ENCODE measurements around the gene CRHR1. TPM values are rescaled to one million over a fixed set of nuclear protein-coding genes. Genes with fewer than 3 reads are reported as not detected.
A peak's percentile ranks its signal among the peaks of the same experiment; 100 is the strongest.

CRHR1 gene
- total RNA-seq, 6 donors from 2014 or later: not detected

DNA sequence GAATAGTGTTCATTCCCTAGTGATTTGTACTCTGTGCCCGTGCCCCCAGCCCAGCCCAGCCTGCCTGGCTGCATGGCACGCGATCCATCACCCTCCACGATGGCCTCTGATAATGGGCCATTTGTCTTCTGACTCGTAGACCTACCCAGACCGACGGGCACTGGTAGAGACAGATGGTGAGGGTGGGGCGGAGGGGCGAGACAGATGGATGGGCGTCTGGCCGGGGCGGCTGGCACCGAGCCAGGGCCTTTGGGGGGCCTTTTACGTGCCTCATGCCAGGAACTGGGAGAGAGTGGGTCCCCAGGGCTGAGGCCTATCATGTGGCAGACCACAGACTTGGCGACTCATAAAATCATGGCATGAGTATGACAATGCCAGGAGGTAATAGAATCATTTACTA, 25.4 kb downstream of the CRHR1 start:
- DNase-seq (peak in 1 of 2 donors; percentile 74), ATAC-seq (ENCODE audit: low FRiP score in 2 of 2) (no peak)
- H3K9me3 ChIP-seq: no peaks in the 10 kb centered on the region
- no peak for TF ChIP-seq POLR2AphosphoS5 (IDR thresholded peaks at IDR 0.05)
- TF ChIP-seq POLR2A (IDR thresholded peaks at IDR 0.05): no peak
- TF ChIP-seq EP300 (IDR thresholded peaks at IDR 0.05): no peak
- TF ChIP-seq, protein P1, sequence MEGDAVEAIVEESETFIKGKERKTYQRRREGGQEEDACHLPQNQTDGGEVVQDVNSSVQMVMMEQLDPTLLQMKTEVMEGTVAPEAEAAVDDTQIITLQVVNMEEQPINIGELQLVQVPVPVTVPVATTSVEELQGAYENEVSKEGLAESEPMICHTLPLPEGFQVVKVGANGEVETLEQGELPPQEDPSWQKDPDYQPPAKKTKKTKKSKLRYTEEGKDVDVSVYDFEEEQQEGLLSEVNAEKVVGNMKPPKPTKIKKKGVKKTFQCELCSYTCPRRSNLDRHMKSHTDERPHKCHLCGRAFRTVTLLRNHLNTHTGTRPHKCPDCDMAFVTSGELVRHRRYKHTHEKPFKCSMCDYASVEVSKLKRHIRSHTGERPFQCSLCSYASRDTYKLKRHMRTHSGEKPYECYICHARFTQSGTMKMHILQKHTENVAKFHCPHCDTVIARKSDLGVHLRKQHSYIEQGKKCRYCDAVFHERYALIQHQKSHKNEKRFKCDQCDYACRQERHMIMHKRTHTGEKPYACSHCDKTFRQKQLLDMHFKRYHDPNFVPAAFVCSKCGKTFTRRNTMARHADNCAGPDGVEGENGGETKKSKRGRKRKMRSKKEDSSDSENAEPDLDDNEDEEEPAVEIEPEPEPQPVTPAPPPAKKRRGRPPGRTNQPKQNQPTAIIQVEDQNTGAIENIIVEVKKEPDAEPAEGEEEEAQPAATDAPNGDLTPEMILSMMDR (IDR thresholded peaks at IDR 0.05): no peak
- H3K27ac ChIP-seq: no peak overlapping the region
- no peaks in the 10 kb centered on the region for H3K4me1 ChIP-seq
- no peaks in the 10 kb centered on the region for H3K36me3 ChIP-seq
- H3K27me3 ChIP-seq: no peaks in the 10 kb centered on the region
- H3K4me3 ChIP-seq: no peak overlapping the region
- 62 to 82% methylated on average over 7 to 15 of the region's 15 CpGs for WGBS, 2 donors

DNA sequence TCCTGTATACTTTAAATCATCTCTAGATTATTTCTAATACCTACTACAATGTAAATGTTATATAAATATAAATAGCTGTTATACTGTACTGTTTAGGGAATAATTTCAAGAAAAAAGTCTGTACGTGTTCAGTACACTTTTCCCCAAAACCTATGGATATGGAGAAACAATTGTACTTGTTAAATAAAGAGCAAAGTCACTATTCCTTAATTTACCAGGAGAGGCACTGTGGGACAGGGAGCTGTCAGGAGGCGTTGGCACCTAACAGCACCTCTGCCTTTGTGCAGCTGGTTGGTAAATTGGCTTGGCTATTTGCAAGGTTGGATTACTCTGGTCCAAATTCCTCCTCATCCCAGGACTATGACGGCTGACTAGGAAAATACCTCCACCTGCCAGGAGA, 28.0 kb downstream of the CRHR1 start:
- TF ChIP-seq EP300 (IDR thresholded peaks at IDR 0.05): no peak
- TF ChIP-seq, protein P1 (IDR thresholded peaks at IDR 0.05): no peak
- no peak for TF ChIP-seq POLR2AphosphoS5 (IDR thresholded peaks at IDR 0.05)
- no peak for TF ChIP-seq POLR2A (IDR thresholded peaks at IDR 0.05)
- H3K27me3 ChIP-seq: no peaks in the 10 kb centered on the region
- no peak for DNase-seq
- no peaks in the 10 kb centered on the region for H3K36me3 ChIP-seq
- no peak overlapping the region for H3K4me3 ChIP-seq
- ATAC-seq (ENCODE audit: low FRiP score in 2 of 2): no peak
- H3K4me1 ChIP-seq: no peaks in the 10 kb centered on the region
- no peak overlapping the region for H3K27ac ChIP-seq
- H3K9me3 ChIP-seq: no peaks in the 10 kb centered on the region
- WGBS, 2 donors: 54 to 65% methylated on average over 2 to 3 of the region's 3 CpGs

DNA sequence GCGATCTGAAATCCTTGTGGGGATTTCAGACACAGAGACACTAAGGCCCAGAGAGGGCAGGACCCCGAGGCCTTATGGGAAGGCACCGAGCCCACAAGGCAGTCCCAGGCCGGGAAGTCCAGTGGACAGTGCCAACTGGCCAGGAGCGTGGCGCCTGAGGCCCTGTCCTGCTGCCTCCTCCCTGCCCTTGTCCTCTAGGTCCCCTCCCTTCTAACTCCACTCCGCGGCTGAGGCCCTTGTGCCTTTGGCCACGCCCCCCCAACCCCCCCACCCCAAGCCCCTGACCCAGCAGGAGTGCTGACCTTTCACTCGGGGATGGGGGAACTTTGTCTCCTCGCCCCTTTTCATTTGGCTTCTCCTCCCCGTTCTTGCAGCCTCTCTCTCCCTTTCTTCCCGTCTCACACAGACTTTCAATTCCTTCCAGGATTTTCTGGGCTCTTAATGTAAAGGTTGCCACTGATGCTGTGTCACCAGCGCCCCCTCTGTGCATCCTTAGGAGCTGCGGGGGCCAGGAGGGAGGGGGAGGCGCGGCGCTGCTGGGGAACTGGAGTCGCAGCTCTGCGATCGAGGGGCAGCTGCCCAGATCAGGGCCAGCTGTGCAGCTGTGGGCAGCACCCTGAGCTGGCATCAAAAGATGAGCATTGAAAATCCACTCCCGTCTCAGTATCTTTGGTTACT, 29.1 kb downstream of the CRHR1 start:
- Histone ChIP-seq H3K4me1 (peaks cover 0 to 2% (median 0%) of the 10 kb centered on the region in 4 donors), H3K27me3 (no peaks in the 10 kb centered on the region), H3K36me3 (no peaks in the 10 kb centered on the region), H3K4me3 (no peak overlapping the region), H3K9me3 (no peaks in the 10 kb centered on the region), H3K27ac (no peak overlapping the region)
- DNase-seq (peak in 1 of 2 donors; percentile 58), ATAC-seq (ENCODE audit: low FRiP score in 2 of 2) (no peak)
- WGBS, 2 donors: 30 to 31% methylated on average over 21 to 22 of the region's 22 CpGs
- no peak for TF ChIP-seq EP300 (IDR thresholded peaks at IDR 0.05)
- no peak for TF ChIP-seq POLR2AphosphoS5 (IDR thresholded peaks at IDR 0.05)
- TF ChIP-seq, protein P1 (IDR thresholded peaks at IDR 0.05): no peak
- TF ChIP-seq POLR2A (IDR thresholded peaks at IDR 0.05): no peak

DNA sequence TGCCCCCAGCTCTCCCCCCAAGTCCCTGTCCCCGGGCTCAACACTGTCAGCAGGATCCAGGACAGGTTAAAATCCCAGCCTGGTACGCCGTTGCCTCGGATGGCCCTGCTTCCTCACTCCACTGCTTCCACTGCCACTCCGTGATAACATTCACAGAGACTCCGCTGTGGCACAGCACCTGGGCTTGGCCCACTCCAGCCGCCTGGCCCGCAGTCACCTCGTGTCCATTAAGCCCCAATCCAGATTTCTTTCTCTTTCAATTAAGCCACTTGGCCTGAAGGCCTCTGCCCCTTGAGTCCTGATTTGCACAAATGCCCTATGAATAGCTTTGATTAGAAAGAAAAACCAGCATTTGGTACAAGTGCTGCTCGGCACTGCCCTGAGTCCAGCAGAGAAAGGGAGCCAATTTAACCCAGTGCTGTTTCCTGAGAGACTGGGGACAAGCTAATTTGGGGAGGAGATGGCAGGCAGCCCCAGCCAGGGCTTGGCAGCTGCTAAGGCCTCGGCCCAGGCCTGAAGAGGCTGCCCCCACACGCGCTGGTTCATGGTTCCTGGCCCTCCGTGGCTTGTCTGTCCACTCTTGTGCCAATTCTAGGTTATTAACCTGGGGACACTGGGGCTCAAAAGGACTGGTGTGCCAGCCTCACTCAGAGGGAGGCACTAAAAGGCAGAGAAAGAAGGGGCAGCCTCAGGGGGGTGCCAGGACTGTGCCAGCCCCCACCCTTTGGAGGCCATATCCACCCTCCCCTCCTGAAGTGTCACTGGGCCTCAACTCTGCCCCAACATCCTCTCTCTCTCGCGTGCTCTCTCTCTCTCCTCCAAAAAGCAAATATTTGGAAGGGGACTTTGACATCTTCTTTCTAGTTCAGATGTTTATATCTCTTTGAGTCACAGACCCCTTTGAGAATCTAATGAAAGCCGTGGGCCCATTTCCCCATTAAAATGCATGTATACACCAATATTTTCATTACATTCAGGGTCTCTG, 30.8 kb downstream of the CRHR1 start:
- DNase-seq (peak in 1 of 2 donors; percentile 60), ATAC-seq (ENCODE audit: low FRiP score in 2 of 2) (no peak)
- H3K4me1 ChIP-seq: peaks cover 0 to 5% (median 0%) of the 10 kb centered on the region in 4 donors
- no peaks in the 10 kb centered on the region for H3K27me3 ChIP-seq
- H3K9me3 ChIP-seq: no peaks in the 10 kb centered on the region
- no peaks in the 10 kb centered on the region for H3K36me3 ChIP-seq
- TF ChIP-seq POLR2AphosphoS5 (IDR thresholded peaks at IDR 0.05) (no peak), EP300 (IDR thresholded peaks at IDR 0.05) (no peak), POLR2A (IDR thresholded peaks at IDR 0.05) (no peak)
- TF ChIP-seq, protein P1 (IDR thresholded peaks at IDR 0.05): no peak
- H3K4me3 ChIP-seq: no peak overlapping the region
- 85 to 86% methylated on average over 17 of the region's 17 CpGs for whole genome bisulfite sequencing, 2 donors
- no peak overlapping the region for H3K27ac ChIP-seq

Data from upper lobe of left lung (tissue), 6 donors.